WTC11 (cell line): ENCODE measurements around the gene GNA12. TPM values are rescaled to one million over a fixed set of nuclear protein-coding genes. Genes with fewer than 3 reads are reported as not detected.

Experiments
- ATAC-seq: fragments of 200-7000 bp; cut with Tn5 transposase; 2 replicates; pipeline ENCODE4 v1.10.0; 2021; ENCODE audit warnings: mild to moderate bottlenecking, moderate library complexity
- CTCF ChIA-PET: fragments of 300-600 bp; sonication (Branson Sonifier 250); formaldehyde crosslinking; loops from one replicate; lab custom pipeline; 2021; ENCODE audit warnings: antibody characterized with exemption; lab: Charles Lee
- POLR2A ChIA-PET: fragments of 350-600 bp; sonication (Branson Sonifier 250); formaldehyde crosslinking; loops from one replicate; lab custom pipeline; 2021; ENCODE audit warnings: antibody characterized with exemption; lab: Charles Lee
- DNase-seq: peaks from one replicate; pipeline ENCODE4 v3.0.0; 2021; ENCODE audit warnings: low spot score
- H3K27ac Mint-ChIP-seq: 2 replicates; pipeline ENCODE4 v1.8.0; 2021; ENCODE audit warnings: mixed read lengths
- H3K27me3 Mint-ChIP-seq: 2 replicates; pipeline ENCODE4 v1.8.0; 2021; ENCODE audit warnings: low read depth, mild to moderate bottlenecking, moderate library complexity, mixed read lengths
- H3K36me3 Mint-ChIP-seq: 2 replicates; pipeline ENCODE4 v1.8.0; 2021; ENCODE audit warnings: mixed read lengths
- H3K4me1 Mint-ChIP-seq: 2 replicates; pipeline ENCODE4 v1.8.0; 2022; ENCODE audit warnings: mixed read lengths
- H3K4me3 Mint-ChIP-seq: 2 replicates; pipeline ENCODE4 v1.8.0; 2021; ENCODE audit warnings: mild to moderate bottlenecking, moderate library complexity, mixed read lengths
- H3K9me3 Mint-ChIP-seq: 2 replicates; pipeline ENCODE4 v1.8.0; 2021; ENCODE audit warnings: mixed read lengths
- ARID4B ChIP-seq: sonication (generic); formaldehyde crosslinking; IDR thresholded peaks from 2 replicates; pipeline ENCODE4 v1.8.0; 2023; ENCODE audit warnings: missing genetic modification reagents, mild to moderate bottlenecking, borderline replicate concordance
- CREB1 ChIP-seq: sonication (generic); formaldehyde crosslinking; IDR thresholded peaks from 2 replicates; pipeline ENCODE4 v1.8.0; 2023; ENCODE audit warnings: mild to moderate bottlenecking, missing genetic modification reagents
- E2F4 ChIP-seq: sonication (generic); formaldehyde crosslinking; IDR thresholded peaks from 2 replicates; pipeline ENCODE4 v1.8.1; 2022; ENCODE audit warnings: low read depth, mild to moderate bottlenecking, moderate library complexity, missing genetic modification reagents, borderline replicate concordance
- GTF2I ChIP-seq: fragments of 250-450 bp; sonication (Bioruptor Pico); conservative IDR thresholded peaks from 2 replicates; pipeline ENCODE4 v1.4.0; 2021; ENCODE audit warnings: mild to moderate bottlenecking
- NFE2L1 ChIP-seq: sonication (generic); formaldehyde crosslinking; IDR thresholded peaks from 2 replicates; pipeline ENCODE4 v1.8.1; 2023; ENCODE audit warnings: missing genetic modification reagents
- OVOL2 ChIP-seq: fragments of 250-450 bp; sonication (Bioruptor Pico); IDR thresholded peaks from 2 replicates; pipeline ENCODE4 v1.9.0; 2021; ENCODE audit warnings: mild to moderate bottlenecking, borderline replicate concordance
- PREB ChIP-seq: sonication (generic); formaldehyde crosslinking; IDR thresholded peaks from 2 replicates; pipeline ENCODE4 v1.8.1; 2022; ENCODE audit warnings: mild to moderate bottlenecking, missing genetic modification reagents, moderate library complexity, borderline replicate concordance
- SMAD3 ChIP-seq: sonication (generic); formaldehyde crosslinking; IDR thresholded peaks from 2 replicates; pipeline ENCODE4 v1.8.0; 2022; ENCODE audit warnings: missing genetic modification reagents, mild to moderate bottlenecking, borderline replicate concordance
- SMAD4 ChIP-seq: sonication (generic); formaldehyde crosslinking; IDR thresholded peaks from 2 replicates; pipeline ENCODE4 v1.8.0; 2022; ENCODE audit warnings: mild to moderate bottlenecking, missing genetic modification reagents
- TEAD1 ChIP-seq: sonication (generic); formaldehyde crosslinking; IDR thresholded peaks from 2 replicates; pipeline ENCODE4 v1.8.0; 2022; ENCODE audit warnings: mild to moderate bottlenecking, missing genetic modification reagents
- USF1 ChIP-seq: sonication (generic); formaldehyde crosslinking; IDR thresholded peaks from 2 replicates; pipeline ENCODE4 v1.8.0; 2022; ENCODE audit warnings: mild to moderate bottlenecking, missing genetic modification reagents
- ZNF121 ChIP-seq: sonication (generic); formaldehyde crosslinking; IDR thresholded peaks from 2 replicates; pipeline ENCODE4 v1.8.0; 2023; ENCODE audit warnings: missing genetic modification reagents
- ZNF396 ChIP-seq: fragments of 250-450 bp; sonication (Bioruptor Pico); IDR thresholded peaks from 2 replicates; pipeline ENCODE4 v1.8.0; 2021; ENCODE audit warnings: mild to moderate bottlenecking, moderate library complexity, borderline replicate concordance
- total RNA-seq: library from RNA; stranded (reverse); gene quantifications from 3 replicates; pipeline ENCODE4 v1.2.3, GENCODE V29; 2021
- TF ChIP-seq, protein P1 (sequence below): sonication (generic); formaldehyde crosslinking; IDR thresholded peaks from 2 replicates; pipeline ENCODE4 v1.8.1; 2023; ENCODE audit warnings: mild to moderate bottlenecking, moderate library complexity, missing genetic modification reagents
- TF ChIP-seq, protein P2 (sequence below): sonication (generic); formaldehyde crosslinking; IDR thresholded peaks from 2 replicates; pipeline ENCODE4 v1.8.0; 2023; ENCODE audit warnings: missing genetic modification reagents
- TF ChIP-seq, protein P3 (sequence below): fragments of 250-450 bp; sonication (Bioruptor Pico); IDR thresholded peaks from 2 replicates; pipeline ENCODE4 v1.9.0; 2021; ENCODE audit warnings: mild to moderate bottlenecking
- TF ChIP-seq, protein P4 (sequence below): sonication (generic); formaldehyde crosslinking; IDR thresholded peaks from 2 replicates; pipeline ENCODE4 v1.8.0; 2022; ENCODE audit warnings: mild to moderate bottlenecking, missing genetic modification reagents

GNA12 gene
- total RNA-seq, 1 experiment from 2014 or later: 99.6 TPM

DNA sequence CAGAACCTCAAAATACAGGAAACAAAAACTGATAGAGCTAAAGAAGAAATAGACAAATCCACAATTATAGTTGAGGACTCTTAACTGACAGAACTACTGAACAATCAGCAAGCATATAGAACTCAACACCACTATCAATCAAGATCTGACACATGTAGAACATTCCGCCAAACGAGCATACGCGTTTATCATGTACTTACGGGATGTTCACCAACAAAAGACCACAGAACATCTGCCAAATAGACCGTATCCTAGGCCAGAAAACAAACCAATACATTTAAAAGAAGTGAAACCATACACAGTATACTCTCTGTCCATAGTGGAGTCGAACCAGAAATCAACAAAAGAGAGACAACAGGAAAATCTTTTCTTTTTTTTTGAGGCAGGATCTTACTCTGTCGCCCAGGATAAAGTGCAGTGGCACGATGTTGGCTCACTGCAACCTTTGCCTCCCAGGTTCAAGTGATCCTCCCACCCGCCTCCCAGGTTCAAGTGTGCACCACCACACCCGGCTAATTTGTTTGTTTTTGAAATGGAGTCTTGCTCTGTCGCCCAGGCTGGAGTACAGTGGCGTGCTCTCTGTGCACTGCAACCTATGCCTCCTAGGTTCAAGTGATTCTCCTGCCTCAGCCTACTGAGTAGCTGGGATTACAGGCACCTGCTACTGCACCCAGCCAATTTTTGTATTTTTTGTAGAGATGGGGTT lies 5.1 kb downstream of the GNA12 start:
- CTCF ChIA-PET: no interaction called here
- ATAC-seq (no peak), DNase-seq (no peak)
- POLR2A ChIA-PET: no interaction called here
- TF ChIP-seq ZNF121 (CRISPR knock-in tag) (peak; percentile 71), USF1 (CRISPR knock-in tag) (no peak)
- no peak overlapping the region for H3K4me3 Mint-ChIP-seq
- H3K4me1 Mint-ChIP-seq: peaks cover 76% of the 10 kb centered on the region
- H3K36me3 Mint-ChIP-seq: peaks cover 53% of the 10 kb centered on the region
- H3K27ac Mint-ChIP-seq: no peak overlapping the region
- no peaks in the 10 kb centered on the region for H3K27me3 Mint-ChIP-seq
- H3K9me3 Mint-ChIP-seq: no peaks in the 10 kb centered on the region

DNA sequence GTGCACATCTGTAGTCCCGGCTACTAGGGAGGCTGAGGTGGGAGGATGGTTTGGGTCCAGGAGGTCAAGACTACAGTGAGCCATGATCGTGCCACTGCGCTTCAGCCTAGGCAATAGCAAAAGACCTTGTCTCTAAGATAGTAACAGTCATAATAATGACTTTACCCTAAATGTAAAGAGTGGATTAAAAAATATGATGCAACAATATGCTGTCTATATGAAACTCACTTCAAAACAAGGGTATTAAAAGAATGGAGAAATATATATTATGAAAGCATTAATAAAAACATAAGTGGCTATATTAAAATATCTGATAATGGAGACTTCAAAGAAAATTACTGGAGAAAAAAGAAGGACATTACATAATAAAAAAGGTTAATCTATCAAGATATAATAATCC lies 5.7 kb downstream of the GNA12 start:
- TF ChIP-seq PREB (no peak), OVOL2 (CRISPR knock-in tag) (no peak), ARID4B (CRISPR knock-in tag) (no peak), NFE2L1 (no peak), E2F4 (CRISPR knock-in tag) (no peak), GTF2I (CRISPR knock-in tag) (no peak)
- TF ChIP-seq, protein P1, sequence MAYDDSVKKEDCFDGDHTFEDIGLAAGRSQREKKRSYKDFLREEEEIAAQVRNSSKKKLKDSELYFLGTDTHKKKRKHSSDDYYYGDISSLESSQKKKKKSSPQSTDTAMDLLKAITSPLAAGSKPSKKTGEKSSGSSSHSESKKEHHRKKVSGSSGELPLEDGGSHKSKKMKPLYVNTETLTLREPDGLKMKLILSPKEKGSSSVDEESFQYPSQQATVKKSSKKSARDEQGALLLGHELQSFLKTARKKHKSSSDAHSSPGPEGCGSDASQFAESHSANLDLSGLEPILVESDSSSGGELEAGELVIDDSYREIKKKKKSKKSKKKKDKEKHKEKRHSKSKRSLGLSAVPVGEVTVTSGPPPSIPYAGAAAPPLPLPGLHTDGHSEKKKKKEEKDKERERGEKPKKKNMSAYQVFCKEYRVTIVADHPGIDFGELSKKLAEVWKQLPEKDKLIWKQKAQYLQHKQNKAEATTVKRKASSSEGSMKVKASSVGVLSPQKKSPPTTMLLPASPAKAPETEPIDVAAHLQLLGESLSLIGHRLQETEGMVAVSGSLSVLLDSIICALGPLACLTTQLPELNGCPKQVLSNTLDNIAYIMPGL (CRISPR knock-in tag): no peak
- TF ChIP-seq, protein P2, sequence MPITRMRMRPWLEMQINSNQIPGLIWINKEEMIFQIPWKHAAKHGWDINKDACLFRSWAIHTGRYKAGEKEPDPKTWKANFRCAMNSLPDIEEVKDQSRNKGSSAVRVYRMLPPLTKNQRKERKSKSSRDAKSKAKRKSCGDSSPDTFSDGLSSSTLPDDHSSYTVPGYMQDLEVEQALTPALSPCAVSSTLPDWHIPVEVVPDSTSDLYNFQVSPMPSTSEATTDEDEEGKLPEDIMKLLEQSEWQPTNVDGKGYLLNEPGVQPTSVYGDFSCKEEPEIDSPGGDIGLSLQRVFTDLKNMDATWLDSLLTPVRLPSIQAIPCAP (CRISPR knock-in tag): no peak
- CTCF ChIA-PET: no interaction called here
- Mint-ChIP-seq H3K9me3 (no peaks in the 10 kb centered on the region), H3K27ac (no peak overlapping the region), H3K4me1 (peaks cover 82% of the 10 kb centered on the region), H3K27me3 (no peaks in the 10 kb centered on the region), H3K4me3 (no peak overlapping the region), H3K36me3 (peaks cover 53% of the 10 kb centered on the region)
- DNase-seq: no peak
- no peak for ATAC-seq
- POLR2A ChIA-PET: no interaction called here

DNA sequence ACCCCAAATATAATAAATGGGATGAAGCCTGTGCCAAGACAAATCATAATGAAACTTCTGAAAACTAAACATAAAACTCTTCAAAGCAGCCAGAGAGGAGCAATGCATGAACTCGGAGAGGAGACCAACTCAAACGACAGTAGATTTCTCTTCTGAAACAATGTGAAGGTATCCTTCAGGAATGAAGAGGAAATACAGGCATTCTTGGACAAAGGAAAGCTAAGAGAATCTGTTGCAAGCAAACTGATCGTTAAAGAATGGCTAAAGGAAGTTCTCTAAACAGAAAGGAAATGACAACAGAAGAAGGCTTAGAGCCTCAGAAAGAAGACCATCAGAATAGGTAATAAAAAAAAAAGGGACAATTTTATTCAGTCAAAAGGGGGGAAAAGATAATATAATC lies 6.6 kb downstream of the GNA12 start:
- CTCF ChIA-PET: interaction anchor here (0.9 to 1.0 kb wide), 3 partner anchors 13 to 77 kb away, joined by 3 to 4 read pairs (median 3); no protein-coding TSS in a partner anchor
- TF ChIP-seq ZNF396 (CRISPR knock-in tag) (no peak), SMAD3 (CRISPR knock-in tag) (no peak), TEAD1 (CRISPR knock-in tag) (no peak), SMAD4 (no peak), CREB1 (no peak)
- TF ChIP-seq, protein P3, sequence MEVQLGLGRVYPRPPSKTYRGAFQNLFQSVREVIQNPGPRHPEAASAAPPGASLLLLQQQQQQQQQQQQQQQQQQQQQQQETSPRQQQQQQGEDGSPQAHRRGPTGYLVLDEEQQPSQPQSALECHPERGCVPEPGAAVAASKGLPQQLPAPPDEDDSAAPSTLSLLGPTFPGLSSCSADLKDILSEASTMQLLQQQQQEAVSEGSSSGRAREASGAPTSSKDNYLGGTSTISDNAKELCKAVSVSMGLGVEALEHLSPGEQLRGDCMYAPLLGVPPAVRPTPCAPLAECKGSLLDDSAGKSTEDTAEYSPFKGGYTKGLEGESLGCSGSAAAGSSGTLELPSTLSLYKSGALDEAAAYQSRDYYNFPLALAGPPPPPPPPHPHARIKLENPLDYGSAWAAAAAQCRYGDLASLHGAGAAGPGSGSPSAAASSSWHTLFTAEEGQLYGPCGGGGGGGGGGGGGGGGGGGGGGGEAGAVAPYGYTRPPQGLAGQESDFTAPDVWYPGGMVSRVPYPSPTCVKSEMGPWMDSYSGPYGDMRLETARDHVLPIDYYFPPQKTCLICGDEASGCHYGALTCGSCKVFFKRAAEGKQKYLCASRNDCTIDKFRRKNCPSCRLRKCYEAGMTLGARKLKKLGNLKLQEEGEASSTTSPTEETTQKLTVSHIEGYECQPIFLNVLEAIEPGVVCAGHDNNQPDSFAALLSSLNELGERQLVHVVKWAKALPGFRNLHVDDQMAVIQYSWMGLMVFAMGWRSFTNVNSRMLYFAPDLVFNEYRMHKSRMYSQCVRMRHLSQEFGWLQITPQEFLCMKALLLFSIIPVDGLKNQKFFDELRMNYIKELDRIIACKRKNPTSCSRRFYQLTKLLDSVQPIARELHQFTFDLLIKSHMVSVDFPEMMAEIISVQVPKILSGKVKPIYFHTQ (CRISPR knock-in tag): no peak
- TF ChIP-seq, protein P4, sequence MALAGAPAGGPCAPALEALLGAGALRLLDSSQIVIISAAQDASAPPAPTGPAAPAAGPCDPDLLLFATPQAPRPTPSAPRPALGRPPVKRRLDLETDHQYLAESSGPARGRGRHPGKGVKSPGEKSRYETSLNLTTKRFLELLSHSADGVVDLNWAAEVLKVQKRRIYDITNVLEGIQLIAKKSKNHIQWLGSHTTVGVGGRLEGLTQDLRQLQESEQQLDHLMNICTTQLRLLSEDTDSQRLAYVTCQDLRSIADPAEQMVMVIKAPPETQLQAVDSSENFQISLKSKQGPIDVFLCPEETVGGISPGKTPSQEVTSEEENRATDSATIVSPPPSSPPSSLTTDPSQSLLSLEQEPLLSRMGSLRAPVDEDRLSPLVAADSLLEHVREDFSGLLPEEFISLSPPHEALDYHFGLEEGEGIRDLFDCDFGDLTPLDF: no peak

More for the DNA sequence above, 6.6 kb downstream of the GNA12 start:
- ATAC-seq (no peak), DNase-seq (no peak)
- no peaks in the 10 kb centered on the region for H3K9me3 Mint-ChIP-seq
- peak overlapping the region; percentile 90 for H3K27ac Mint-ChIP-seq
- H3K4me3 Mint-ChIP-seq: peak overlapping the region; percentile 21
- H3K36me3 Mint-ChIP-seq: peaks cover 52% of the 10 kb centered on the region
- POLR2A ChIA-PET: no interaction called here
- peaks cover 84% of the 10 kb centered on the region for H3K4me1 Mint-ChIP-seq
- no peaks in the 10 kb centered on the region for H3K27me3 Mint-ChIP-seq
